ENCODE data around the gene IDH3A. TPM values are rescaled to one million over a fixed set of nuclear protein-coding genes. Genes with fewer than 3 reads are reported as not detected.

The IDH3A gene
- total and polyA plus RNA-seq, 9 of the 15 experiments (the other 6 are each of a cell fraction or from before 2014, with no cell fraction given) = 37.4 to 249 (median 107) TPM

GRCh38 chr15:78131295-78132061 is 17.7 kb upstream of the IDH3A start, which contains the start of gene CIB2 (continued):
- peak; percentile 71 for TF ChIP-seq REST (IDR thresholded peaks at IDR 0.05; ENCODE audit: borderline replicate concordance)
- TF ChIP-seq REST (CRISPR knock-in tag; IDR thresholded peaks at IDR 0.05; ENCODE audit: low read depth) = 0 out of 2 replicates have a peak, but pooled peaks have one; percentile 57
- TF ChIP-seq, protein P1, sequence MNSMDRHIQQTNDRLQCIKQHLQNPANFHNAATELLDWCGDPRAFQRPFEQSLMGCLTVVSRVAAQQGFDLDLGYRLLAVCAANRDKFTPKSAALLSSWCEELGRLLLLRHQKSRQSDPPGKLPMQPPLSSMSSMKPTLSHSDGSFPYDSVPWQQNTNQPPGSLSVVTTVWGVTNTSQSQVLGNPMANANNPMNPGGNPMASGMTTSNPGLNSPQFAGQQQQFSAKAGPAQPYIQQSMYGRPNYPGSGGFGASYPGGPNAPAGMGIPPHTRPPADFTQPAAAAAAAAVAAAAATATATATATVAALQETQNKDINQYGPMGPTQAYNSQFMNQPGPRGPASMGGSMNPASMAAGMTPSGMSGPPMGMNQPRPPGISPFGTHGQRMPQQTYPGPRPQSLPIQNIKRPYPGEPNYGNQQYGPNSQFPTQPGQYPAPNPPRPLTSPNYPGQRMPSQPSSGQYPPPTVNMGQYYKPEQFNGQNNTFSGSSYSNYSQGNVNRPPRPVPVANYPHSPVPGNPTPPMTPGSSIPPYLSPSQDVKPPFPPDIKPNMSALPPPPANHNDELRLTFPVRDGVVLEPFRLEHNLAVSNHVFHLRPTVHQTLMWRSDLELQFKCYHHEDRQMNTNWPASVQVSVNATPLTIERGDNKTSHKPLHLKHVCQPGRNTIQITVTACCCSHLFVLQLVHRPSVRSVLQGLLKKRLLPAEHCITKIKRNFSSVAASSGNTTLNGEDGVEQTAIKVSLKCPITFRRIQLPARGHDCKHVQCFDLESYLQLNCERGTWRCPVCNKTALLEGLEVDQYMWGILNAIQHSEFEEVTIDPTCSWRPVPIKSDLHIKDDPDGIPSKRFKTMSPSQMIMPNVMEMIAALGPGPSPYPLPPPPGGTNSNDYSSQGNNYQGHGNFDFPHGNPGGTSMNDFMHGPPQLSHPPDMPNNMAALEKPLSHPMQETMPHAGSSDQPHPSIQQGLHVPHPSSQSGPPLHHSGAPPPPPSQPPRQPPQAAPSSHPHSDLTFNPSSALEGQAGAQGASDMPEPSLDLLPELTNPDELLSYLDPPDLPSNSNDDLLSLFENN (IDR thresholded peaks at IDR 0.05; ENCODE audit: low read depth in 2 of 2, low read length in 2 of 2) = no peak
- no peak for TF ChIP-seq ZNF785 (CRISPR knock-in tag; IDR thresholded peaks at IDR 0.05)
- TF ChIP-seq ZNF146 (CRISPR knock-in tag; IDR thresholded peaks at IDR 0.05; ENCODE audit: unreplicated experiment) = no peak
- no peak for TF ChIP-seq SMARCA4 (IDR thresholded peaks at IDR 0.05)
- TF ChIP-seq, protein P2, sequence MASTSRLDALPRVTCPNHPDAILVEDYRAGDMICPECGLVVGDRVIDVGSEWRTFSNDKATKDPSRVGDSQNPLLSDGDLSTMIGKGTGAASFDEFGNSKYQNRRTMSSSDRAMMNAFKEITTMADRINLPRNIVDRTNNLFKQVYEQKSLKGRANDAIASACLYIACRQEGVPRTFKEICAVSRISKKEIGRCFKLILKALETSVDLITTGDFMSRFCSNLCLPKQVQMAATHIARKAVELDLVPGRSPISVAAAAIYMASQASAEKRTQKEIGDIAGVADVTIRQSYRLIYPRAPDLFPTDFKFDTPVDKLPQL (IDR thresholded peaks at IDR 0.05; ENCODE audit: extremely low read depth, insufficient read length) = no peak
- TF ChIP-seq THRAP3 (IDR thresholded peaks at IDR 0.05; ENCODE audit: borderline replicate concordance) = no peak
- no peak for TF ChIP-seq DNMT1 (IDR thresholded peaks at IDR 0.05)
- TF ChIP-seq CREB3L1 (IDR thresholded peaks at IDR 0.05; ENCODE audit: borderline replicate concordance, low read depth) = peak; percentile 43; the same call in 1 of the 2 replicates
- TF ChIP-seq ZNF57 (CRISPR knock-in tag; IDR thresholded peaks at IDR 0.05) = no peak
